Measurements from ENCODE around the gene BTBD6.

DNA sequence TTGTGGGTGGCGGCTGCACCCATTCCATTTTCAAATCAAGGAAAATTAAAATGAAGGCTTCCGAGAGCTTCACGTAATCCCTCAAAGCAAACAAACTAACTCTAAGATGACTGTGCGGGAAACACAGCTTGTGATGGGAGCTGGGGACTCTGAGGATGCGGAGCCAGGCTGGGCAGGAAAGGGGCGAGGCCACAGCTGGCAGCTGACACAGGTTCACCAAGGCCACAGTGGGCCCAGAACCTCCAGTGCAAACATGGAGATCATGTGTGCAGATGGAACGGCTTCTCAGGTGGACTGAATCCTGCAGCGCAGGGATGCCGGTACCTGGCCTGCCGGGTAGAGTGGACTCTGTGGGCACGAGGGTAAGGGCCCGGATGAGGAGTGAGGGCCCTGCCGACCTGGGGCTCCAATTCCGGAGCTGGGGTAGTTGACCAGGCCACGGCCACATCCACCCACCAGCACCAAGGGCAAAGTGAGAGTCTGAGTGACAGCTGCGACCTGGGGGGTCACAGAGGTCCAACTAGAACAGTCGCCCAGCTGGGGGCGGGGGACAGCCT, 19.2 kb upstream of the BTBD6 start:
- TF ChIP-seq, protein P1, sequence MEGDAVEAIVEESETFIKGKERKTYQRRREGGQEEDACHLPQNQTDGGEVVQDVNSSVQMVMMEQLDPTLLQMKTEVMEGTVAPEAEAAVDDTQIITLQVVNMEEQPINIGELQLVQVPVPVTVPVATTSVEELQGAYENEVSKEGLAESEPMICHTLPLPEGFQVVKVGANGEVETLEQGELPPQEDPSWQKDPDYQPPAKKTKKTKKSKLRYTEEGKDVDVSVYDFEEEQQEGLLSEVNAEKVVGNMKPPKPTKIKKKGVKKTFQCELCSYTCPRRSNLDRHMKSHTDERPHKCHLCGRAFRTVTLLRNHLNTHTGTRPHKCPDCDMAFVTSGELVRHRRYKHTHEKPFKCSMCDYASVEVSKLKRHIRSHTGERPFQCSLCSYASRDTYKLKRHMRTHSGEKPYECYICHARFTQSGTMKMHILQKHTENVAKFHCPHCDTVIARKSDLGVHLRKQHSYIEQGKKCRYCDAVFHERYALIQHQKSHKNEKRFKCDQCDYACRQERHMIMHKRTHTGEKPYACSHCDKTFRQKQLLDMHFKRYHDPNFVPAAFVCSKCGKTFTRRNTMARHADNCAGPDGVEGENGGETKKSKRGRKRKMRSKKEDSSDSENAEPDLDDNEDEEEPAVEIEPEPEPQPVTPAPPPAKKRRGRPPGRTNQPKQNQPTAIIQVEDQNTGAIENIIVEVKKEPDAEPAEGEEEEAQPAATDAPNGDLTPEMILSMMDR (IDR thresholded peaks at IDR 0.05): no peak
- TF ChIP-seq POLR2A (IDR thresholded peaks at IDR 0.05): no peak

Measured in esophagus squamous epithelium (tissue), 4 donors.